Smooth muscle cell (in vitro differentiated cells): ENCODE data around the gene FOSB. TPM values are rescaled to one million over a fixed set of nuclear protein-coding genes. Genes with fewer than 3 reads are reported as not detected.

Experiments used
- DNase-seq: peaks from one replicate; lab custom pipeline; 2025; ENCODE audit not compliant: unreplicated experiment; lab: John Stamatoyannopoulos, UW
- H2AFZ ChIP-seq: fragments of 200-600 bp; sonication (generic); 2 replicates; pipeline ENCODE4 v1.6.0; 2016; ENCODE audit warnings: antibody characterized with exemption, low read depth, mild to moderate bottlenecking
- H3F3A ChIP-seq: fragments of 200-600 bp; sonication (generic); 2 replicates; pipeline ENCODE4 v1.6.0; 2017; ENCODE audit warnings: antibody characterized with exemption, low read depth
- H3K27ac ChIP-seq: fragments of 200-600 bp; sonication (generic); 2 replicates; pipeline ENCODE4 v1.5.1; 2016; ENCODE audit warnings: low read depth, mild to moderate bottlenecking
- H3K27me3 ChIP-seq: fragments of 200-600 bp; sonication (generic); 2 replicates; pipeline ENCODE4 v1.6.1; 2016; ENCODE audit warnings: low read depth, mild to moderate bottlenecking
- H3K36me3 ChIP-seq: fragments of 200-600 bp; sonication (generic); 2 replicates; pipeline ENCODE4 v1.5.1; 2016; ENCODE audit warnings: low read depth
- H3K4me1 ChIP-seq: fragments of 200-600 bp; sonication (generic); 2 replicates; pipeline ENCODE4 v1.5.1; 2016; ENCODE audit warnings: low read depth
- H3K4me2 ChIP-seq: fragments of 200-600 bp; sonication (generic); 2 replicates; pipeline ENCODE4 v1.6.0; 2016; ENCODE audit warnings: mild to moderate bottlenecking
- H3K4me3 ChIP-seq: fragments of 200-600 bp; sonication (generic); 2 replicates; pipeline ENCODE4 v1.5.1; 2016; ENCODE audit warnings: mild to moderate bottlenecking
- H3K79me2 ChIP-seq: fragments of 200-600 bp; sonication (generic); 2 replicates; pipeline ENCODE4 v1.6.0; 2016; ENCODE audit warnings: low read depth, mild to moderate bottlenecking
- H3K9ac ChIP-seq: fragments of 200-600 bp; sonication (generic); 2 replicates; pipeline ENCODE4 v1.6.0; 2016; ENCODE audit warnings: low read depth
- H3K9me3 ChIP-seq: fragments of 200-600 bp; sonication (generic); replicated peaks from 2 replicates; pipeline ENCODE4 v1.5.1; 2016; ENCODE audit warnings: low read depth
- H4K20me1 ChIP-seq: fragments of 200-600 bp; sonication (generic); 2 replicates; pipeline ENCODE4 v1.6.0; 2016; ENCODE audit warnings: low read depth
- WGBS: methylation state at CpG from one replicate; pipeline ENCODE4 v1.1.7; 2016; ENCODE audit warnings: low lambda C conversion rate; 5-methylcytosine and 5-hydroxymethylcytosine counted together
- polyA plus RNA-seq: library from polyadenylated mRNA; unstranded; fragments of >200 nt; fragmentation: Nextera tagmentation; extraction: Ambion mirVana; gene quantifications from 2 replicates; pipeline ENCODE4 v1.2.1, GENCODE V29; 2016
- total RNA-seq: library from RNA; depleted of rRNA; stranded (reverse); fragments of >200 nt; gene quantifications from 2 replicates; pipeline ENCODE4 v1.2.3, GENCODE V29; 2014
- TF ChIP-seq, protein P1 (sequence below): fragments of 200-600 bp; sonication (generic); IDR thresholded peaks from 2 replicates; pipeline ENCODE4 v1.5.1; 2017; ENCODE audit warnings: borderline replicate concordance, mild to moderate bottlenecking, antibody characterized with exemption; ENCODE audit not compliant: insufficient read depth, poor library complexity, severe bottlenecking

Gene FOSB
- total and polyA plus RNA-seq, 2 experiments from 2014 or later = 178 to 186 TPM

DNA sequence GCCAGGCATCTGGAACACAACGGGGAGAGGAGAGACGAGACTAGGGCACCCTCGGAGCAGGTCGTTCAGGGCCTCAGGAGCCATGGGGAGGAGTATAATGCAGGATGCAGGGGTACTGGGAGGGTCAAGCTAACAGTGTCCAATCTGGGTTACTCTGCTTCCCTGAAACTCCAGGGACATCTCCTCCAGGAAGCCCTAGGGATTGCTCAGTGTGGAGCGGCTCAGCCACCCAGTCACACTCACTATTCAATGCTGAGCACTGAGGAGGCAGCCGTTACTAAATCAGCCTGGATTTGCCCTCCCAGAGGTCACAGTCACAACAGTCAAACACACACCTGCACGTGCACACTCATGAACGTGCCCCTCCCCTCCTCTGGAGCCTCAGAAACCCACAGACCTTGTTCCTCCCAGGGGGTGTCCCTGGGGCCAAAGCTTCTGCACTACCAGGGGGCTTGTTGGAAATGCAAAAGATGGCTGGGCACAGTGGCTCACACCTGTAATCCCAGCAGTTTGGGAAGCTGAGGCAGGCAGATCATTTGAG is 6.9 kb upstream of the FOSB start:
- no peak for DNase-seq
- Histone ChIP-seq H3K4me2 (no peak overlapping the region), H3K79me2 (no peaks in the 10 kb centered on the region), H3K27me3 (no peaks in the 10 kb centered on the region), H3K4me3 (no peak overlapping the region), H4K20me1 (no peaks in the 10 kb centered on the region), H3K9ac (no peak overlapping the region), H3K27ac (no peak overlapping the region), H2AFZ (no peak overlapping the region), H3F3A (no peaks in the 10 kb centered on the region), H3K4me1 (no peaks in the 10 kb centered on the region), H3K9me3 (no peaks in the 10 kb centered on the region), H3K36me3 (no peaks in the 10 kb centered on the region)
- 87% methylated on average over 8 of the region's 8 CpGs for WGBS
- TF ChIP-seq, protein P1, sequence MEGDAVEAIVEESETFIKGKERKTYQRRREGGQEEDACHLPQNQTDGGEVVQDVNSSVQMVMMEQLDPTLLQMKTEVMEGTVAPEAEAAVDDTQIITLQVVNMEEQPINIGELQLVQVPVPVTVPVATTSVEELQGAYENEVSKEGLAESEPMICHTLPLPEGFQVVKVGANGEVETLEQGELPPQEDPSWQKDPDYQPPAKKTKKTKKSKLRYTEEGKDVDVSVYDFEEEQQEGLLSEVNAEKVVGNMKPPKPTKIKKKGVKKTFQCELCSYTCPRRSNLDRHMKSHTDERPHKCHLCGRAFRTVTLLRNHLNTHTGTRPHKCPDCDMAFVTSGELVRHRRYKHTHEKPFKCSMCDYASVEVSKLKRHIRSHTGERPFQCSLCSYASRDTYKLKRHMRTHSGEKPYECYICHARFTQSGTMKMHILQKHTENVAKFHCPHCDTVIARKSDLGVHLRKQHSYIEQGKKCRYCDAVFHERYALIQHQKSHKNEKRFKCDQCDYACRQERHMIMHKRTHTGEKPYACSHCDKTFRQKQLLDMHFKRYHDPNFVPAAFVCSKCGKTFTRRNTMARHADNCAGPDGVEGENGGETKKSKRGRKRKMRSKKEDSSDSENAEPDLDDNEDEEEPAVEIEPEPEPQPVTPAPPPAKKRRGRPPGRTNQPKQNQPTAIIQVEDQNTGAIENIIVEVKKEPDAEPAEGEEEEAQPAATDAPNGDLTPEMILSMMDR = no peak

DNA sequence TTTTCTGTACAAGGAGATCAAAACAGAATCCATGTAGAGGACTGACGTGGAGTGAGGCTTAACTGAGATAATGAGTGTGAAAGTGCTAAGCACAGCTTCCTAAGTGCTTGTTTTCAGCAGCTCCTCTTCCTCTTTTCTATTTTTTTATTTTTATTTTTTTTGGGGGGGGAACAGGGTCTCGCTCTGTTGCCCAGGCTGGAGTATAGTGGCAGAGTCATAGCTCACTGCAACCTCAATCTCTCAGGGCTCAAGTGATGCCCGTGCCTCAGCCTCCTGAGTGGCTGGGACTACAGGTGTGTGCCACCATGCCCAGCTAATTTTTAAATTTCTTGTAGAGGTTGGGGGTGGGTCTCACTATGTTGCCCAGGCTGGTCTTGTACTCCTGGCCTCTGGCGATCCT is 5.6 kb upstream of the FOSB start:
- Histone ChIP-seq H3K9me3 (no peaks in the 10 kb centered on the region), H3K27ac (no peak overlapping the region), H3K79me2 (no peaks in the 10 kb centered on the region), H3F3A (no peaks in the 10 kb centered on the region), H2AFZ (no peak overlapping the region), H3K4me3 (no peak overlapping the region), H3K4me2 (no peak overlapping the region), H4K20me1 (no peaks in the 10 kb centered on the region), H3K36me3 (no peaks in the 10 kb centered on the region), H3K27me3 (no peaks in the 10 kb centered on the region), H3K9ac (no peak overlapping the region), H3K4me1 (peaks cover 5% of the 10 kb centered on the region)
- 89% methylated on average over 4 of the region's 4 CpGs for WGBS
- TF ChIP-seq, protein P1 = no peak
- DNase-seq = no peak

DNA sequence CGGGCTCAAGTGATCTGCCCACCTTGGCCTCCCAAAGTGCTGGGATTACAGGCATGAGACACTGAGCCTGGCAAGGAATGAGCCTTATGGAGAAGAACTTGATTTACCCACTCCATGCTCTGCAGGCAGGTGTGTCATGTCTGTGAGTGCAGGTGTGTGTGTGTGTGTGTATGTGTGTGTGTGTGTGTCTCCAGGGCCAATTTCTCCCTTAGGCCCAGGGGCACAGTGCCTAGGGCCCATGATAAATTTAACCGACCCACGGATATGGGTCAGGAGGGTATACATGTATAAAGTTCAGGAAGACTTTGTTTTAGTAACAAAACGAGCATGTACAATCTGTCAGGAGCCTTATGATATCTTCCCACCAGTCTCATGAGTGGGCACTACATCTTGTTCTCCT is 4.6 kb upstream of the FOSB start:
- H2AFZ ChIP-seq = no peak overlapping the region
- TF ChIP-seq, protein P1 = no peak
- H3K4me2 ChIP-seq = no peak overlapping the region
- H3K9me3 ChIP-seq = no peaks in the 10 kb centered on the region
- H3F3A ChIP-seq = no peaks in the 10 kb centered on the region
- DNase-seq = no peak
- no peaks in the 10 kb centered on the region for H3K27me3 ChIP-seq
- 87% methylated on average over 4 of the region's 4 CpGs for WGBS
- no peak overlapping the region for H3K4me3 ChIP-seq
- no peak overlapping the region for H3K27ac ChIP-seq
- H3K36me3 ChIP-seq = no peaks in the 10 kb centered on the region
- H3K79me2 ChIP-seq = peaks cover under 1% of the 10 kb centered on the region
- H4K20me1 ChIP-seq = peaks cover 4% of the 10 kb centered on the region
- peaks cover 6% of the 10 kb centered on the region for H3K4me1 ChIP-seq
- no peak overlapping the region for H3K9ac ChIP-seq

DNA sequence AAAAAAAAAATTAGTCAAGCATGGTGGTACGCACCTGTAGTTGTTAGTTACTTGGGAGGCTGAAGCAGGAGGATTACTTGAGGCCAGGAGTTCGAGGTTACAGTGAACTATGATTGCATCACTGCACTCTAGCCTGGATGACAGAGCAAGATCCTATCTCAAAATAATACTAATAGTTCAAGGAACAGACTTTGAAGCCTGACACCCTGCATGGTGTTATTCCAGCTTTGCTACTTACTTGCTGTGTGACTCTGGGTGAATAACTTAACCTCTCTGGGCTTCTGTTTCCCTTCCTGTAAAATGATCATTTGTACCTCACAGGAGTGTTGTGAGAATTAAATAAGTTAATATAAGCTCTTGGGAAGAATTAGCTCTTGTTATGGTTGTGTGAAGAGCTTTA is 3.5 kb upstream of the FOSB start:
- no peaks in the 10 kb centered on the region for H3F3A ChIP-seq
- DNase-seq = no peak
- no peak overlapping the region for H3K27ac ChIP-seq
- no peak overlapping the region for H2AFZ ChIP-seq
- H3K9ac ChIP-seq = no peak overlapping the region
- no peaks in the 10 kb centered on the region for H3K9me3 ChIP-seq
- H3K36me3 ChIP-seq = no peaks in the 10 kb centered on the region
- H3K4me3 ChIP-seq = no peak overlapping the region
- 96% methylated on average over 2 of the region's 2 CpGs for WGBS
- peaks cover 14% of the 10 kb centered on the region for H4K20me1 ChIP-seq
- H3K4me2 ChIP-seq = no peak overlapping the region
- H3K27me3 ChIP-seq = no peaks in the 10 kb centered on the region
- peaks cover 6% of the 10 kb centered on the region for H3K4me1 ChIP-seq
- peaks cover 5% of the 10 kb centered on the region for H3K79me2 ChIP-seq
- TF ChIP-seq, protein P1 = no peak
